GM06990 (cell line): Measurements from ENCODE around the gene LIMK2.
"Not testable (repeated sequence)": the region's sequence is repeated elsewhere in the genome, so short reads cannot be mapped to it uniquely, and the experiment has no call there.

Experiments
- DNase-seq: peaks from one replicate; pipeline ENCODE4 v3.0.0-alpha.2; 2011; ENCODE audit not compliant: insufficient read length; ENCODE audit errors: extremely low read depth
- H3K27me3 ChIP-seq: replicated peaks from 2 replicates; pipeline ENCODE4 v1.6.0; 2011; ENCODE audit warnings: low read length; ENCODE audit not compliant: control insufficient read depth, insufficient read depth
- H3K36me3 ChIP-seq: 2 replicates; pipeline ENCODE4 v1.5.1; 2011; ENCODE audit warnings: low read length; ENCODE audit not compliant: control insufficient read depth, insufficient read depth
- H3K4me3 ChIP-seq: replicated peaks from 2 replicates; pipeline ENCODE4 v1.5.1; 2011; ENCODE audit warnings: low read depth, mild to moderate bottlenecking, control low read depth, low read length
- TF ChIP-seq, protein P1 (sequence below): IDR thresholded peaks from 2 replicates; pipeline ENCODE4 v1.5.1; 2011; ENCODE audit warnings: low read length, control low read depth, mild to moderate bottlenecking, inconsistent platforms; ENCODE audit not compliant: insufficient read depth, poor library complexity, severe bottlenecking

The LIMK2 gene

DNA sequence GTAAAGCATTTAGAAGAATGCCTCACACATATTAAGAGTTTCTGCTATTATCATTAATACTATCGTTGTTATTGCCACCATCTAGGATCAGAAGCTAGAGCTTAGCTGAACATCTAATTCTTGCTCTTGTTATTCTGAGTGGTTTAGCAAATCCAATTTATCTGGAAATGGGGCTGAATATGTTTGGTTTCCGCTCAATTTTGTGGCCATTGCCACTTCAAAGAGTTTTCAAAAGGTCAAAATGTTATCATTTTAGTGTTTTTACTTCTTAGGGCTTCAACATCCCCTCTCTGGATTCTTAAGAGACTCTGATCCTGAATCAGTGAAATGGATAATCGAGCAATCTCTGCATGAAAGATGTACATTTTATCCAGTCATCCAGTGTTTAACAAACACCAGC is 90.4 kb downstream of the LIMK2 start:
- no peak for DNase-seq
- TF ChIP-seq, protein P1, sequence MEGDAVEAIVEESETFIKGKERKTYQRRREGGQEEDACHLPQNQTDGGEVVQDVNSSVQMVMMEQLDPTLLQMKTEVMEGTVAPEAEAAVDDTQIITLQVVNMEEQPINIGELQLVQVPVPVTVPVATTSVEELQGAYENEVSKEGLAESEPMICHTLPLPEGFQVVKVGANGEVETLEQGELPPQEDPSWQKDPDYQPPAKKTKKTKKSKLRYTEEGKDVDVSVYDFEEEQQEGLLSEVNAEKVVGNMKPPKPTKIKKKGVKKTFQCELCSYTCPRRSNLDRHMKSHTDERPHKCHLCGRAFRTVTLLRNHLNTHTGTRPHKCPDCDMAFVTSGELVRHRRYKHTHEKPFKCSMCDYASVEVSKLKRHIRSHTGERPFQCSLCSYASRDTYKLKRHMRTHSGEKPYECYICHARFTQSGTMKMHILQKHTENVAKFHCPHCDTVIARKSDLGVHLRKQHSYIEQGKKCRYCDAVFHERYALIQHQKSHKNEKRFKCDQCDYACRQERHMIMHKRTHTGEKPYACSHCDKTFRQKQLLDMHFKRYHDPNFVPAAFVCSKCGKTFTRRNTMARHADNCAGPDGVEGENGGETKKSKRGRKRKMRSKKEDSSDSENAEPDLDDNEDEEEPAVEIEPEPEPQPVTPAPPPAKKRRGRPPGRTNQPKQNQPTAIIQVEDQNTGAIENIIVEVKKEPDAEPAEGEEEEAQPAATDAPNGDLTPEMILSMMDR: no peak
- no peaks in the 10 kb centered on the region for H3K27me3 ChIP-seq
- no peak overlapping the region for H3K4me3 ChIP-seq
- no peaks in the 10 kb centered on the region for H3K36me3 ChIP-seq

DNA sequence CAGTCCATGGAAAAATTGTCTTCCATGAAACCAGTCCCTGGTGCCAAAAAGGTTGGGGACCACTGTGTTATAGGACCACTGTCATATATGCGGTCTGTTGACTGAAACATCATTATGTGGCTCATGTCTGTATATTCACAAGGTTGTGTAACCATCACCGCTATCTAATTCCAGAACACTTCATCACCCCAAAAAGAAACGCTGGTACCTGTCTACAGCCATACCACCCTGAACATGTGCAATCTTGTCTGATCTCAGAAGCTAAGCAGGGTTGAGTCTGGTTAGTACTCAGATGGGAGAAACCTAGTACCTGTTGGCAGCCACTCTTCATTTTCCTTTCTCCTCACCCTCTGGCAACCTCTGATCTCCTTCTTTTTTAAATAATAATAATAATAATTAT is 93.1 kb downstream of the LIMK2 start:
- no peak overlapping the region for H3K4me3 ChIP-seq
- H3K36me3 ChIP-seq: no peaks in the 10 kb centered on the region
- TF ChIP-seq, protein P1: no peak
- H3K27me3 ChIP-seq: no peaks in the 10 kb centered on the region
- no peak for DNase-seq

DNA sequence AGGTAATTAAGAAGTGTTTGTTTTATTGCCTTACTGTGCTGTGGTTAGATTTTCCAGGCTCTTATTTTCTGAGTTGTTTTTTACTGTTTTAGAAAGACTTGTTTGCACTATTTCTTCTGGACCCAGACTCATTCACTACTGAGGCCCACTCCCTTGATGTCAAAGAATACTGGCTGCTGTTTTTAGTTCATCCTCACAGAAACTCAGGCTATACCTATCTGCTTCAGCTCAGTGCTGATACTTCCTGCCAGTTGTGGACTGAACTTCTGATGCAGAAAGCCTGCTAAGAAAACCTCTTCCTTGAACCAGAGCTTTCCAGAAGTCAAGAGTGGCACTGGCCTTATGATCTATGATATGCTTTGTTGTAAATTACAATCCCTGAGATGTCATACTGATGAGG is 96.1 kb downstream of the LIMK2 start:
- no peak overlapping the region for H3K4me3 ChIP-seq
- H3K36me3 ChIP-seq: no peaks in the 10 kb centered on the region
- no peaks in the 10 kb centered on the region for H3K27me3 ChIP-seq
- TF ChIP-seq, protein P1: no peak
- no peak for DNase-seq

DNA sequence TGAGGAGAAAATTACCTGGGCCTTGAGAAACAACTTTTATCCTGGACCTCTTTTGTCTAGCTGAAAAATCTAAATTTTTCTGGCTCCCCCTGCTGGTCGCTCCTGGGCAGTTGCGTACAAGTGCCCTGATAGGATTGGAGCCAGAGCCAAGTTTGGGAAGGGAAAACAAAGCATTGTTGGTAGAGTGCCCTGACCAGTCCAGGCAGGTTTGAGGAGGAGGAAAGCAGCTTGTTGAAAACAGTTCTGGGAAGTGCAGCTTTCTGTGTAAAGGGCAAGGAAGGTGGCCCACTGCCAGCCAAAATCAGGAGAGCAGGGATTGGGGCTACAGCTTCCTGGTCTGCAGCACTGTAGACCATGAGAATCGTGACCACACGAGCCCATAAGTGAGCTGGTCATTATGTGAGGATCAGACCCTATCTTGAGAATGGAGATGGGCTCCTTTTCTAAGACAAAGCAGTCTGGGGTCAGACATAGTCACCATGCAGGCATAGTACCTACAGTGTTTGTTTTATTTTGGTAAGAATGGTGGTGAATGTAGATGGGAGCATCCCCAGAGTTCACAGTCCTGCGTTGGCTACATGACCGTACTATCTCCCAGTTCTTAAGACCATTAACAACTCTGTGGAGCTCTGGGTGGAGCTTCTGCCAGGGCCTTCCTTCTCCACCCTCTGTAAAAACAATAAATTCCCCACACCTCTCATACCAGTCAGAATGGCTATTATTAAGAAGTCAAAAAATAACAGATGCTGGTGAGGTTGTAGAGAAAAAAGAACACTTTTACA is 101.5 kb downstream of the LIMK2 start:
- Histone ChIP-seq H3K4me3 (no peak overlapping the region), H3K27me3 (no peaks in the 10 kb centered on the region), H3K36me3 (no peaks in the 10 kb centered on the region)
- TF ChIP-seq, protein P1: peak; percentile 92
- DNase-seq: no peak

DNA sequence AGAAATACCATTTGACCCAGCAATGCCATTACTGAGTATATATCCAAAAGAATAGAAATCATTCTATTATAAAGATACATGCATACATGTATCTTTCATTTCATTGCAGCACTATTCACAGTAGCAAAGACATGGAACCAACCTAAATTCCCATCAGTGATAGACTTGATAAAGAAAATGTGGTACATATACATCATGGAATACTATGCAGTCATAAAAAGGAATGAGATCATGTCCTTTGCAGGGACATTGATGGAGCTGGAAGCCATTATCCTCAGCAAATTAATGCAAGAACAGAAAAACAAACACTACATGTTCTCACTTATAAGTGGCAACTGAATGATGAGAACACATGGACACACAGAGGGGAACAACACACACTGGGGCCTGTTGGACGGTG is 102.1 kb downstream of the LIMK2 start:
- H3K36me3 ChIP-seq, H3K27me3 ChIP-seq, DNase-seq, H3K4me3 ChIP-seq: not testable (repeated sequence)

DNA sequence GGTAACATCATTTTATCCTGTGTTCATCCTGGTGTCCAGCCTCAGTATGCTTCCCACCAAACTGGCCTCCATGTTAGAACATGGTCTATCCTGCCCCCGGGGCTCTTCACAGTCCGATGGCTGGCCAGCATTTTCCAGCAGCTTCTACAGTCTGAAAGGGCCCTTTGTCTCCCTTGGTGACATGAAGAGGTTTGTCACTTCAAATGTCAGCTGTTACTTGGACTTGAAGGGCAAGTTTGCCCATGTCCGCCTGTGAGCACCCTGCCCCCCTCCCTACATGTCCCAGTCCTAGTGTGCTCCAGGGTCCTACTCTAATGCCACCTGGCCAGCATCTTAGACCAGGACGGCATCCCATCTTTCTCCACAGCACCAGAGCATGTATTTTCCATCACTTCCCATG is 109.3 kb downstream of the LIMK2 start:
- DNase-seq: no peak
- H3K36me3 ChIP-seq: peaks cover 4% of the 10 kb centered on the region
- no peaks in the 10 kb centered on the region for H3K27me3 ChIP-seq
- H3K4me3 ChIP-seq: no peak overlapping the region
- TF ChIP-seq, protein P1: no peak
